Hepatocyte (in vitro differentiated cells): ENCODE results near the gene SNX5.

Source experiments
- EZH2phosphoT487 ChIP-seq: fragments of 200-600 bp; sonication (generic); IDR thresholded peaks from one replicate; pipeline ENCODE4 v1.6.1; 2018; ENCODE audit warnings: antibody characterized with exemption, mild to moderate bottlenecking, low read depth, moderate library complexity; ENCODE audit not compliant: unreplicated experiment, severe bottlenecking
- TF ChIP-seq, protein P1 (sequence below): fragments of 200-600 bp; sonication (generic); IDR thresholded peaks from 2 replicates; pipeline ENCODE4 v1.5.1; 2016; ENCODE audit warnings: antibody characterized with exemption, mild to moderate bottlenecking; ENCODE audit not compliant: poor library complexity

DNA sequence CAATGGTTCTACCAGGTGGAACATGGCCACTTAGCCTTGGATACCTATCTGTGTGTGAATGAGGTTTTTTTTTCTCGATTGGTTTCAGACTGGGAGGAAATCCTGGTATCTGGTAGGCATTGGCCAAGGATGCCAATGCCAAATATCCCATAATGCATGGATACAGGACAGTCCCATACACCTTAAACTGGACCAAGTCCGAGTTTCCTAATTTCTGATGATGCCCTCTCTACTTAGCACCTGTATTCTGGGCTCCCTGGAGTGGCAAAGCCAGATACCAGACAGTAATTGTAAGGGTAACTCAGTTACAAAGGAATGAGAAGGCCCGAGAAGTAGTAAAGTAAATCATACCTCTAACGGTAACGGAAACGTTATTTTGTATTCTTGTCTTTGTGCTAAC is 17.9 kb downstream of the SNX5 start:
- TF ChIP-seq EZH2phosphoT487, result no peak
- TF ChIP-seq, protein P1, sequence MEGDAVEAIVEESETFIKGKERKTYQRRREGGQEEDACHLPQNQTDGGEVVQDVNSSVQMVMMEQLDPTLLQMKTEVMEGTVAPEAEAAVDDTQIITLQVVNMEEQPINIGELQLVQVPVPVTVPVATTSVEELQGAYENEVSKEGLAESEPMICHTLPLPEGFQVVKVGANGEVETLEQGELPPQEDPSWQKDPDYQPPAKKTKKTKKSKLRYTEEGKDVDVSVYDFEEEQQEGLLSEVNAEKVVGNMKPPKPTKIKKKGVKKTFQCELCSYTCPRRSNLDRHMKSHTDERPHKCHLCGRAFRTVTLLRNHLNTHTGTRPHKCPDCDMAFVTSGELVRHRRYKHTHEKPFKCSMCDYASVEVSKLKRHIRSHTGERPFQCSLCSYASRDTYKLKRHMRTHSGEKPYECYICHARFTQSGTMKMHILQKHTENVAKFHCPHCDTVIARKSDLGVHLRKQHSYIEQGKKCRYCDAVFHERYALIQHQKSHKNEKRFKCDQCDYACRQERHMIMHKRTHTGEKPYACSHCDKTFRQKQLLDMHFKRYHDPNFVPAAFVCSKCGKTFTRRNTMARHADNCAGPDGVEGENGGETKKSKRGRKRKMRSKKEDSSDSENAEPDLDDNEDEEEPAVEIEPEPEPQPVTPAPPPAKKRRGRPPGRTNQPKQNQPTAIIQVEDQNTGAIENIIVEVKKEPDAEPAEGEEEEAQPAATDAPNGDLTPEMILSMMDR, result no peak
